ENCODE data around the gene PEX16. TPM values are rescaled to one million over a fixed set of nuclear protein-coding genes. Genes with fewer than 3 reads are reported as not detected.

PEX16 gene
- polyA plus RNA-seq, 2 donors: 18.9 to 29.1 TPM

GRCh38 chr11:45871638-45872037, 46.0 kb downstream of the PEX16 start:
- peaks cover 17 to 37% of the 10 kb centered on the region in 2 donors for H3K36me3 ChIP-seq (ENCODE audit: control insufficient read depth in 2 of 2, insufficient read depth in 2 of 2, low read length in 1 of 2)
- no peaks in the 10 kb centered on the region for H3K27me3 ChIP-seq (ENCODE audit: control insufficient read depth in 1 of 2, insufficient read depth in 2 of 2, low read length in 2 of 2)
- no peaks in the 10 kb centered on the region for H3K9me3 ChIP-seq (ENCODE audit: control insufficient read depth in 2 of 2, insufficient read depth in 1 of 2, low read depth in 1 of 2, low read length in 1 of 2)
- H3K4me1 ChIP-seq (ENCODE audit: control insufficient read depth in 2 of 2, insufficient read depth in 2 of 2, low read length in 1 of 2): no peaks in the 10 kb centered on the region
- WGBS, 2 donors: 86% methylated on average over 2 of the region's 2 CpGs
- H3K4me3 ChIP-seq (ENCODE audit: low read depth in 1 of 2, low read length in 2 of 2): no peak overlapping the region
- no peak overlapping the region for H3K27ac ChIP-seq (ENCODE audit: low read depth in 2 of 2, low read length in 1 of 2)

- Histone ChIP-seq H3K4me3 (ENCODE audit: low read depth in 1 of 2, low read length in 2 of 2) (no peak overlapping the region), H3K36me3 (ENCODE audit: control insufficient read depth in 2 of 2, insufficient read depth in 2 of 2, low read length in 1 of 2) (peaks cover 17 to 41% of the 10 kb centered on the region in 2 donors), H3K9me3 (ENCODE audit: control insufficient read depth in 2 of 2, insufficient read depth in 1 of 2, low read depth in 1 of 2, low read length in 1 of 2) (no peaks in the 10 kb centered on the region), H3K27ac (ENCODE audit: low read depth in 2 of 2, low read length in 1 of 2) (no peak overlapping the region), H3K4me1 (ENCODE audit: control insufficient read depth in 2 of 2, insufficient read depth in 2 of 2, low read length in 1 of 2) (no peaks in the 10 kb centered on the region), H3K27me3 (ENCODE audit: control insufficient read depth in 1 of 2, insufficient read depth in 2 of 2, low read length in 2 of 2) (no peaks in the 10 kb centered on the region)
- 87 to 89% methylated on average over 4 of the region's 4 CpGs for WGBS, 2 donors
Observed at GRCh38 chr11:45870706-45871105, 47.0 kb downstream of the PEX16 start.

- Histone ChIP-seq H3K4me1 (ENCODE audit: control insufficient read depth in 2 of 2, insufficient read depth in 2 of 2, low read length in 1 of 2) (no peaks in the 10 kb centered on the region), H3K9me3 (ENCODE audit: control insufficient read depth in 2 of 2, insufficient read depth in 1 of 2, low read depth in 1 of 2, low read length in 1 of 2) (no peaks in the 10 kb centered on the region), H3K27me3 (ENCODE audit: control insufficient read depth in 1 of 2, insufficient read depth in 2 of 2, low read length in 2 of 2) (no peaks in the 10 kb centered on the region), H3K27ac (ENCODE audit: low read depth in 2 of 2, low read length in 1 of 2) (no peak overlapping the region), H3K36me3 (ENCODE audit: control insufficient read depth in 2 of 2, insufficient read depth in 2 of 2, low read length in 1 of 2) (peaks cover 17 to 44% of the 10 kb centered on the region in 2 donors), H3K4me3 (ENCODE audit: low read depth in 1 of 2, low read length in 2 of 2) (no peak overlapping the region)
- 86 to 89% methylated on average over 12 of the region's 12 CpGs for WGBS, 2 donors
Observed at GRCh38 chr11:45869551-45869950, 48.1 kb downstream of the PEX16 start.

- Histone ChIP-seq H3K4me1 (ENCODE audit: control insufficient read depth in 2 of 2, insufficient read depth in 2 of 2, low read length in 1 of 2) (peaks cover 0 to 3% of the 10 kb centered on the region in 2 donors), H3K27me3 (ENCODE audit: control insufficient read depth in 1 of 2, insufficient read depth in 2 of 2, low read length in 2 of 2) (no peaks in the 10 kb centered on the region), H3K4me3 (ENCODE audit: low read depth in 1 of 2, low read length in 2 of 2) (no peak overlapping the region), H3K27ac (ENCODE audit: low read depth in 2 of 2, low read length in 1 of 2) (no peak overlapping the region), H3K36me3 (ENCODE audit: control insufficient read depth in 2 of 2, insufficient read depth in 2 of 2, low read length in 1 of 2) (peaks cover 20 to 40% of the 10 kb centered on the region in 2 donors), H3K9me3 (ENCODE audit: control insufficient read depth in 2 of 2, insufficient read depth in 1 of 2, low read depth in 1 of 2, low read length in 1 of 2) (no peaks in the 10 kb centered on the region)
Observed at GRCh38 chr11:45864041-45864440, 53.6 kb downstream of the PEX16 start.

- peak overlapping the region in 1 of 2 donors; percentile 8 for H3K27ac ChIP-seq (ENCODE audit: low read depth in 2 of 2, low read length in 1 of 2)
- no peaks in the 10 kb centered on the region for H3K9me3 ChIP-seq (ENCODE audit: control insufficient read depth in 2 of 2, insufficient read depth in 1 of 2, low read depth in 1 of 2, low read length in 1 of 2)
- 86 to 90% methylated on average over 10 of the region's 10 CpGs for WGBS, 2 donors
- no peak overlapping the region for H3K4me3 ChIP-seq (ENCODE audit: low read depth in 1 of 2, low read length in 2 of 2)
- peaks cover 5 to 9% of the 10 kb centered on the region in 2 donors for H3K4me1 ChIP-seq (ENCODE audit: control insufficient read depth in 2 of 2, insufficient read depth in 2 of 2, low read length in 1 of 2)
- H3K27me3 ChIP-seq (ENCODE audit: control insufficient read depth in 1 of 2, insufficient read depth in 2 of 2, low read length in 2 of 2): no peaks in the 10 kb centered on the region
- H3K36me3 ChIP-seq (ENCODE audit: control insufficient read depth in 2 of 2, insufficient read depth in 2 of 2, low read length in 1 of 2): peaks cover 17 to 33% of the 10 kb centered on the region in 2 donors
Observed at GRCh38 chr11:45860764-45861510, 56.7 kb downstream of the PEX16 start.

- peak overlapping the region; percentile 8 to 43 for H3K27ac ChIP-seq (ENCODE audit: low read depth in 2 of 2, low read length in 1 of 2)
- H3K4me1 ChIP-seq (ENCODE audit: control insufficient read depth in 2 of 2, insufficient read depth in 2 of 2, low read length in 1 of 2): peaks cover 5 to 9% of the 10 kb centered on the region in 2 donors
- H3K4me3 ChIP-seq (ENCODE audit: low read depth in 1 of 2, low read length in 2 of 2): no peak overlapping the region
- peaks cover 17 to 28% of the 10 kb centered on the region in 2 donors for H3K36me3 ChIP-seq (ENCODE audit: control insufficient read depth in 2 of 2, insufficient read depth in 2 of 2, low read length in 1 of 2)
- WGBS, 2 donors: 86 to 92% methylated on average over 5 of the region's 5 CpGs
- H3K27me3 ChIP-seq (ENCODE audit: control insufficient read depth in 1 of 2, insufficient read depth in 2 of 2, low read length in 2 of 2): no peaks in the 10 kb centered on the region
- no peaks in the 10 kb centered on the region for H3K9me3 ChIP-seq (ENCODE audit: control insufficient read depth in 2 of 2, insufficient read depth in 1 of 2, low read depth in 1 of 2, low read length in 1 of 2)
Observed at GRCh38 chr11:45860348-45860747, 57.3 kb downstream of the PEX16 start.

Other genes starting within 250 kb of the PEX16 start
- gene SLC35C1, start 112.7 kb downstream of the PEX16 start, polyA plus RNA-seq: 10 to 100 TPM; 36.9 to 45.6 TPM
- gene CRY2, start 70.4 kb downstream of the PEX16 start, polyA plus RNA-seq: 1 to 10 TPM; 5.9 to 6.8 TPM
- 1 to 10 TPM in 1 of 2 donors, under 1 TPM in 1; 0.77 to 1.3 TPM for gene MAPK8IP1, start 32.2 kb downstream of the PEX16 start, polyA plus RNA-seq
- under 1 TPM; 0.16 to 0.49 TPM for gene FREY1, start 10.6 kb downstream of the PEX16 start, polyA plus RNA-seq
- gene LARGE2, start 4.8 kb upstream of the PEX16 start, polyA plus RNA-seq: 10 to 100 TPM; 20.7 to 45.8 TPM
- gene PHF21A, start 203.6 kb upstream of the PEX16 start, polyA plus RNA-seq: 10 to 100 TPM in 1 of 2 donors, 1 to 10 TPM in 1; 8.8 to 14.0 TPM